GM12864 (cell line): ENCODE results near the gene BRIP1.

ENCODE experiments used
- DNase-seq: peaks from one replicate; pipeline ENCODE4 v3.0.0-alpha.2; 2011; ENCODE audit warnings: low read depth
- H3K4me3 ChIP-seq: 2 replicates; pipeline ENCODE4 v1.5.1; 2011; ENCODE audit warnings: mild to moderate bottlenecking, low read depth, low read length, control low read depth
- CTCF ChIP-seq: IDR thresholded peaks from 2 replicates; pipeline ENCODE4 v1.5.1; 2011; ENCODE audit warnings: low read depth, mild to moderate bottlenecking, moderate library complexity, low read length, control low read depth, inconsistent platforms; ENCODE audit errors: missing control alignments

The BRIP1 gene

GRCh38 chr17:61837175-61838051 lies 25.9 kb downstream of the BRIP1 start:
- H3K4me3 ChIP-seq = no peak overlapping the region
- peak; percentile 35 for DNase-seq
- TF ChIP-seq CTCF = peak; percentile 64

DNA sequence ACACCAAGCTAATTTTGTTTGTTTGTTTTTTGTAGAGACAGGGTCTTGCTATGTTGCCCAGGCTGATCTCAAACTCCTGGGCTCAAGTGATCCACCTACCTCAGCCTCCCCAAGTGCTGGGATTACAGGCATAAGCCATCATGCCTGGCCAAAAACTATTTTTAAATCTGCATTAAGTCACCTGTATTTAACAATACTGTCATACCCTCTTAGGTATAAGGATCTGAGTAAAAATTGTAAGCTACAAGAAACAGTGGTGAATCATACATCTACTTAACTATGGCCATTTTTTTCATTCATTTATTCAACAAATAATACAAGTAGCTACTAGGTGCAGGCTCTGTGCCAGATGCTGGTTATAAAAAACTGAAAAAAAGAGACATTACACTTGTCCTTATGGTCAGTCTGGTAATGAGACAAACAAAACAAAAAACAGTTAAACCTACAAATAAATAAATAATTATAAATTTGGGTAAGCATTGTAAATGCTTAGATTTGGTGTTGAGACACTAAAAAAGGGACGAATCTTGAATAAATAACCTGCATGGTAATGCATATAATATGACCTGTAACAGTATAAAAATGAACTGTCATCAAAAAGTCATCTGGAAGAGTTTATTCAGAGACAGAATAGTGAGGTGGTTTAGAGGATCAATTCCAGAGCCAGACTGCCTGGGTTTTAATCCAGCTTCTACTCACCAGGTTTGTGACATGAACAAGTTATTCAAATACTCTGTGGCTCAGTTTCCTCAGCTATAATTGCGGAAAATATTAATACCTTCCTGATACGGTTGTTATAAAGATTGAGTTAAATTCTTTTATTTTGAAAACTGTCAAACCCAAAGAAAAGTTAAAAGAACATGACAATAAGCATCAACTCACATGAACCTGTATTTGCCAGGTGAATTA lies 26.8 kb downstream of the BRIP1 start:
- H3K4me3 ChIP-seq = no peak overlapping the region
- DNase-seq = no peak
- no peak for TF ChIP-seq CTCF

DNA sequence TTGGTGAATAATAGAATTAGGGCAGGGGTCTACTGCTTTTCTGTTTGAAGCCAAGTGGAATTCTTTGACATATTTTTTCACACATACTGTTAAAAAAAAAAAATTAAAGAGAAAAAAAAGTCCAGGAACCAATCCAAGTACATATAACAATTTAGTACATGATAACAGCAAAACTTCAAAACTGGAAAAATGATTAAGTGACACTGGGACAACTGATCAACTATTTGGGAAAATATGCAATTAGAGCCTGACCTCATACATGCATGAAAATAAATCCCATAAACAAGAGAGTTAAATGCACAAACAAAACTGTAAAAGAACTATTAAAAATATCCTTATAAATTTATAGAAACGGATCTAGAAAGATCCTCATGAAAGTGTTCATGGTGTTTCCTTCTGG lies 27.7 kb downstream of the BRIP1 start:
- no peak for TF ChIP-seq CTCF
- no peak overlapping the region for H3K4me3 ChIP-seq
- DNase-seq = no peak

DNA sequence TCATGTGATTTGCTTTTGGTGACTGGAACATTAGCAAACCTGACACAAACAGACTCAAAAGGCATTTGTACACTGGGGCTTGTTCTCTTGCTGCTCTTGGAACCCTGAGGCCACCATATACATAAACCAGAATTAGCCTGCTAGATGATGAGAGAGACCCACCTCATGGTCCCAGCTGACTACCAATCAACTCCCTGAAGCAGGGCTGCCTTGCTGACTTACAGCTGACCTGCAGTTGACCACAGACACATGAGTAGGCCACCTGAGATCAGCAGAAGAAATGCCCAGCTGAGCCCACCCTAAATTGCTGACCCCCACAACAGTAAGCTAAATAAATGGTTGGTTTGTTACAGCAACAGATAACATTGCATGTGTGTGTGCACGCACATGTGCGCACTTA lies 28.7 kb downstream of the BRIP1 start:
- TF ChIP-seq CTCF = no peak
- no peak overlapping the region for H3K4me3 ChIP-seq
- DNase-seq = no peak

- no peak for TF ChIP-seq CTCF
- H3K4me3 ChIP-seq = no peak overlapping the region
- no peak for DNase-seq
Measured at GRCh38 chr17:61833536-61834193, 29.7 kb downstream of the BRIP1 start.

DNA sequence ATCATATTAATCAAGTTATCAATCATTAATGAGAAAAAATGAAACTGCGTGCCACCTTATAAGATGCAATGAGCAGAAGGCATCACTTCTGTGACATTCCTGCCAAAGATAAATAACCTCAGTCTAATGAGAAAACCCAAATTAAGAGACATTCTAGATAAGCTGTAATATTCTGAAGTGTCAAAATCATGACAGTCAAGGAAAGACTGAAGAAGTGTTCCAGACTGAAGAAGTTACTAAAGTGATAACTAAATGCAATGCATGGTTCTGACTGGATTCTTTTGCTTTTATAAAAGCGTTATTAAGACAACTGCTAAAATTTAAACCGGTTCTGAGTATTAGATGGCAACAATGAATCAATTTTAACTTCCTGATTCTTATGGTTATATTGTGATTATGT lies 30.9 kb downstream of the BRIP1 start:
- H3K4me3 ChIP-seq = no peak overlapping the region
- no peak for DNase-seq
- TF ChIP-seq CTCF = no peak
